Measurements from ENCODE around the gene LRP1.

LRP1 gene

DNA sequence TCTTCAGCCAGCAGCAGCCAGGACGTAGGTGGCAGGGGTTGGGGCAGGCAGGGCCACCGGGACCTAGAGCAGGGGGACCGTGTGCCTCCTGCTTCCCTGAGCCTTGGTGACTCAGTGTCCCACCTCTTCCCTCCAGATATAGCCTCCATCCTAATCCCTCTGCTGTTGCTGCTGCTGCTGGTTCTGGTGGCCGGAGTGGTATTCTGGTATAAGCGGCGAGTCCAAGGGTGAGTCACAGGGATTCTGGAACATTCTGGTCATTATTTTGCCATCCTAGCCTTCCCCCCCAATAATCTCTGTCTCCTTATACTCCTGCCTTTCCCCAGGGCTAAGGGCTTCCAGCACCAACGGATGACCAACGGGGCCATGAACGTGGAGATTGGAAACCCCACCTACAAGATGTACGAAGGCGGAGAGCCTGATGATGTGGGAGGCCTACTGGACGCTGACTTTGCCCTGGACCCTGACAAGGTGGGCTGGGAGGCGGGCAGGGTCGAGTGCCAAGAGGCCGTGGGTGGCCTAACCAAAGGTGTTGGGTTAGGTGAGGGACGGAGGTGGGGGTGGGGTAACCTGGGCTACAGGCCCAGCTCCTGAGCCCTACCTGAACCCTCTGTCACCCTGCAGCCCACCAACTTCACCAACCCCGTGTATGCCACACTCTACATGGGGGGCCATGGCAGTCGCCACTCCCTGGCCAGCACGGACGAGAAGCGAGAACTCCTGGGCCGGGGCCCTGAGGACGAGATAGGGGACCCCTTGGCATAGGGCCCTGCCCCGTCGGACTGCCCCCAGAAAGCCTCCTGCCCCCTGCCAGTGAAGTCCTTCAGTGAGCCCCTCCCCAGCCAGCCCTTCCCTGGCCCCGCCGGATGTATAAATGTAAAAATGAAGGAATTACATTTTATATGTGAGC is 83.8 kb downstream of the LRP1 start:
- DNase-seq (ENCODE audit: low spot score) = peak; percentile 33

DNA sequence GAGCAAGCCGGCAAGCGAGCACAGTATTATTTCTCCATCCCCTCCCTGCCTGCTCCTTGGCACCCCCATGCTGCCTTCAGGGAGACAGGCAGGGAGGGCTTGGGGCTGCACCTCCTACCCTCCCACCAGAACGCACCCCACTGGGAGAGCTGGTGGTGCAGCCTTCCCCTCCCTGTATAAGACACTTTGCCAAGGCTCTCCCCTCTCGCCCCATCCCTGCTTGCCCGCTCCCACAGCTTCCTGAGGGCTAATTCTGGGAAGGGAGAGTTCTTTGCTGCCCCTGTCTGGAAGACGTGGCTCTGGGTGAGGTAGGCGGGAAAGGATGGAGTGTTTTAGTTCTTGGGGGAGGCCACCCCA is 84.4 kb downstream of the LRP1 start:
- DNase-seq (ENCODE audit: low spot score) = no peak

DNA sequence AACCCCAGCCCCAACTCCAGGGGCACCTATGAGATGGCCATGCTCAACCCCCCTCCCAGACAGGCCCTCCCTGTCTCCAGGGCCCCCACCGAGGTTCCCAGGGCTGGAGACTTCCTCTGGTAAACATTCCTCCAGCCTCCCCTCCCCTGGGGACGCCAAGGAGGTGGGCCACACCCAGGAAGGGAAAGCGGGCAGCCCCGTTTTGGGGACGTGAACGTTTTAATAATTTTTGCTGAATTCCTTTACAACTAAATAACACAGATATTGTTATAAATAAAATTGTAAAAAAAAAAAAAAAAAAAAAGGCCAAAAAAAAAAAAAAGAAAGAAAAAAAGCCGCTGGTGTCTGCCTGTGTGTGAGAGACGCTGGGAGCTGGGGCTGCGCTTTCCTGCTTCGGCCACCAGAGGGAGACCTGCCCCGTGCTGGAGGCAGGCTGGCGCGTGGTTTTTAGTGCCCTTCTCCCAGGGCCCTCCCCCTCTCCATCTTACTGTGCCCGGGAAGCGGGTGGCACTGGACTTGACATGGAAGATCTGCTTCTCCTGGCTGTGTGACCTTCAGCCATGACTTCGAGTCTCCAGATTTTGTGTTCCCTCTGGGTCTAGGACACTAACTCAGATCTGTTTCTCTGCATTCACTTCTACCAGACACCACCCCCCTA is 84.9 kb downstream of the LRP1 start:
- DNase-seq (ENCODE audit: low spot score) = peak; percentile 97

DNA sequence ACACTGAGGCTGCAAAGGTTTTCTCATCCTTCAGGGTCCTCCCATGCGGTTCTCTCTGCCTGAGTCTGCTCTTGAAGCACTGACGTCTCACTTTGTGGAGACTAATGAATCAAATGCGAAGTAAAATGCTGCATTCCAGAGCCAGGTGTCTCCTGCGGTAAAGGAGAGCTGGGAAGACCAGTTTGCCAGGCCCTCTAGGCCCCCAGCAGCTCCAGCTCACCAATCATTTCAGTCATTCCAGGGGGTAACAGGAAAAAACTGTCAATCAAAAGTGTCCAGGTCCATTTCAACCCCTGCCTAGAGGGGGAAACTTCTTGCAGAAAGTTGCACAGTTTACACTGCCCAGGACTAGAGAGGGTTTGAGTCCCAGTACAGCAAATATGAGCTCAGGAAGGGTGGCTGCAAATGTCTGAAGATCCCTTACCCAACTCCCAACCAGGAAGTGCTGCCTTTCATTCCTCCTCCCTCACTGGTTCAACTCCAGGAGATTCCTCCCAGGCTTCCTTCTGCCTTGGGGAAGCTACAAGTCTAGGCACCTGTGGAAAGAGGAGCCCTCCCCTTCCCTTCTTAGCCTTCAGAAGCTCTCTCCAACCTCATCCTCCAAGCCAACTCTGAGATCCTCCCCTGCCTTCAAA is 85.6 kb downstream of the LRP1 start:
- DNase-seq (ENCODE audit: low spot score) = no peak

DNA sequence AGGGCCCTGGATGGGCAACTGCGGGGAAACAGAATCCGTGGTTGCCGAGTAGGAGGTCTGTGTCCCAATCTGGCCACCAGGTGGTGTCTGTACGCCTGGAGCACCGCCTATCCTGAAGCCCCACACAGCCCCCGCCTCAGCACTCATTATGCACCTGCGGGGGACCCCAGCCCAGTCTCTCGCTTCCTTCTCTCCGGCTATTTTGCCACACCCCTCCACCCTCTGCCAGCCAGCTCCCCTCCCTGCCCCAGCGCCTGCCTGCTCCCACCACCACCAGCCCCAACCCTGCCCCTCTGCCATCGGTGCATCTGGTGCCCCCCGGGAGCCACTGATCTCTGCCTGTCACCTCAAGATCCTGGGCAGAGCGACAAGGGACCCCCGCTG is 86.1 kb downstream of the LRP1 start:
- DNase-seq (ENCODE audit: low spot score) = peak; percentile 72

DNA sequence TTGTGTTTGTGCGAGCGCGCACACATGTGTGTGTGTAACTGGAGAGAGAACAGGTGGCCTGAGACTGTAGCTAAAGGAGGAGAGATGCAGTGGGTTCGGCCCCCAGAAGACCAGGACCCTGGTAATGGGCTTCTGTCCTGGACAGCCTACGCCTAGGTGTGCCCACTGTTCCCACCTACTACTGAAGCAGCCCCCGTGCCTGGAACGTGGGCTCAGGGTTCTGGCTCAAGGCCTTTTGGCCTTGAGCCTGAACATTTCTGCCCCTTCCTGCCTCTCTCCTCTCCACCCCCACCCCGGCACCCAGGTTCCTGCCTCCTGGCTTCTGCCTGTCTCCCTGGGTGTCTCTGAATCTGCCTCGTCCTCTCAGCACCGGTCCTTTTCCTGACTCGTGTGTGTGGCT is 86.8 kb downstream of the LRP1 start:
- DNase-seq (ENCODE audit: low spot score) = no peak

DNA sequence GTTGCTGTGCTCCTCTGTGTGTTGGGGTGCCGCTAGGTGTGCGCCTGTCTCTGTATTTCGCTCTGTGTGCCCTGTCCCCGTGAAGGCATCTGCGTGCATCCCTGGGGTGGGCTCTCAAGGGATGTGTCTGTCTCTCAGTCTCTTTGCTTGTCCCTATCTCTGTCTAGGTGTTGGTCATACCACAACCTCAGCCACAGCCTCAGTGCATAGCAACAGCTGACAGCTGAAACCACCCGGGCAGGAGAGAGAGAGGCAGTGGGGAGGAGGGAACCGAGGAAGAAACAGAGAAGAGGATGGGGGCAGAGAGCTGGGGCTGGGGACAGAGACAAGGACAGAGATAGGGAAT is 87.4 kb downstream of the LRP1 start:
- peak; percentile 70 for DNase-seq (ENCODE audit: low spot score)

DNA sequence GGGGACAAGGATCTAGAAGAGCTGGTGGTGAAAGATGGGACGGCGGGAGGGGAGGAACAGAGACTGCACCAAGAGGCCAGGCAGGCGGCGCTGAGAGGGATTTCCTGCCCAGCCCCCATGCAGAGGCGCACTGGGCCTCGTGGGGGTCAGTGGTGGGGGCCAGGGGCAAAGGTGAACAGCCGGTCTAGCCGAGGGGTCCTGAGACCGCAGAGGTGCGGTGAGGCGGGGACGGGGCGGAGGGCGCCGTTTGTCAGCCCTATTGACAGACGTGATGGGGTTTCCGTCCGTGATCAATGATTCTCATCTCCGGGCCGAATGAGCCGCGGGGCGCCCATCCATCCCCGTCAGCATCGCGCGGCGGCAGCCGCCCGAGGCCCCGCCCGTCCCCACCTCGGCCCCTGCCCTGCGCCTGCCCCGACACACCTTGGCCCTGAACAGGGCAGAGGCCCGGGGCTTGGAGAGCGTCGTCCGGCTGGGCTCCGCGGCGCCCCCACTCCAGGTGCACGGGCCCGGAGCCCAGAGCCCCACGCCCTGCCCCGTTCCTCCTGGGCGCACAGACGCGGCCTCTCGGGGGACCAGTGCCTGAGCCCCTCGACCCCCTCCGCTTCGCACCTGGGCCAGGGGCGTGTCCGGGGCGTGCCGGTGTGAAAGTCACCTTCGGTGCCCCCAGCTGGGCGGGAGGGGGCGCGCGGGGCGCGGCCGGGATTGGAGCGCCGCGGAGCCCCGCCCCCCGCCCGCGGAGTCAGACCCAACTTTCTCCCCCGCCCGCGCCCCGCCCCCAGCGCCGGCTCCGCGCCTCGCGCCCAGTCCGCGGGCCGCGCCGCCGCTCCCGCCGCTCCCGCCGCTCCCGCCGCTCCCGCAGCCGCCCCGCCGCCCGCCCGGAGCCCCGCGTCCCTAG is 88.0 kb downstream of the LRP1 start, which contains the start of gene NXPH4:
Gene NXPH4, plus strand, starts transcription at position 781 of the 898 bp plus-strand sequence. CDS start 176 bp downstream, outside the sequence.
- peak; percentile 66 for DNase-seq (ENCODE audit: low spot score)

DNA sequence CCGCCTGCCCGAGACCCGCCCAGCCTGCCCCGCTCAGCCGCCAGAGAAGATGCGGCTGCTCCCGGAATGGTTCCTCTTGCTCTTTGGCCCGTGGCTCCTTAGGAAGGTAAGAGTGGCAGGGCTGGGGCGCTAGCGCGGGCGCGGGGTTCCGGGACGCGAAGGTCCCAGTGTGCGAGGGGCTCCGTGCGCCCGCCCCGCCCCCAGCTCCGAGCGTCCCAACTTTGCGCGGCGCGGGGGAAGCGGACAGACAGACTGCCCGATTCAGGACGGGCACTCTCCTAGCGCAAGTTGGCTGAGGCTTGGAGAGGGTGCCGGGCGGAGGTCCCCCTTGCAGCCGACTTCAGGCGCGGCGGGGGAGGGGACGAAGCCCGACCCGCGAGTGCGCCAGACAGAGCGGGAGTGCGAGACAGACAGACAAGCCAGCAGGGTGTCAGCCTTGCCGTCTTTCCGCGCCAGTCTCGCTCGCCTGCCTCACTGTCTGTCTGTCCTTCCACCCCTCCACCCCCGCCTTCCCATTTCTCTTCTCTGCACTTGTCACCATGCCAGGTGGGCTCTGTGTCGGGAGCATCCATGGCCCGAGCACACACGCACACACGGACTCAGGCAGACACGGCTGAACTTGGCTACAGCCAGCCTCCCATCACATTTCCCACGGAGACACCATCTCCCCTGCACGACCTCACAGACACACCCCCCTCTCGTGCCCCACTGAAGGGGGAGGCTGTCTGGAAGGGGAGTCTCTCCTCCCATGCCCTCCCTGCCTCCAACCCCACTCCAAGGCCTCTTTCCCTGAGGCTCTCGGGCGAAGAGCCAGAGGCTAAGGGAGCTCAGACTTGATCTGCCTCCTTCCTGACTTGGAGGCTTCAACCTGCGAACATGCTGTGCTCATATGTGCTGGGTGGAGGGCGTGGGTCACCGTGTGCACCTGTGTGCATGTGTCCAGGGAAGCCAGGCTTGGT is 88.9 kb downstream of the LRP1 start:
- peak; percentile 47 for DNase-seq (ENCODE audit: low spot score)

DNA sequence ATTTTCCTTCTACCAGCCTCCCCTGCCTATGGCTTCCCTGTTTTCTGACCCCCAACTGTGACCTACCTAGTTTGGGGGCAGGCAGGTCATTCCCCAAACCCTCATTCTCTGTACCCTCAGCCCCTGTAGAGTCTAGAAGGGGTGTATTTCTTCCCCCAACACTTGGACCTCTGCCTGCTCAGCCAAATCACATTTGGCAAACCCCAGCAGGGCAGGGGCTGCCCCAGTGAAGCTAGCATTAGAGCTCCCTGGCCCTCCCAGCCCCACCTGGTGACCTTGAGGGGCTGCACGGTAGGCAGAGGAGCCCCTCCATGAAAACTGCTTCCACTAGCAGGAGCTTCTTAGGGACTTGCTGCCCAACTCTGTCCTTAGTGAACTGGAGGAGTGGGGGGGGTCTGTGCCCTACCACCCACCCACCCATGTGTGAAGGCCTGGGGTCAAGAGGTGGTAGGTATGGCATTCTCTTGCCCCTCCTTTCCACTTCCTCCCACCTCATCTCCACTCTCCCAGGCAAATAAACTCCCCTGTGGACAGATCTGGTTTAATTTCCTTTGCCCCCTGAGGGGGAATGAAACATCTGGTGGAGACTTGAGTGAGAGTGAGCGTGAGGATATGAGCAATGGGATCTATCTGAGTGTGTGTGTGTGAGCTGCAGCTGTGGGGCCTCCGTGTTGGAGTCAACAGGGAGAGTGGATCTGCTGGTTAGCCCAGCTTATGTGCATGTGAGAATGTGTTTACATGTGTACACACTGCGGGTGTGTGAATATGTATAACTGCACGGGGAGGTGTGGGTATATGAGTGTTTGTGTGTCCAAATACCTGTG is 90.0 kb downstream of the LRP1 start:
- DNase-seq (ENCODE audit: low spot score) = no peak

DNA sequence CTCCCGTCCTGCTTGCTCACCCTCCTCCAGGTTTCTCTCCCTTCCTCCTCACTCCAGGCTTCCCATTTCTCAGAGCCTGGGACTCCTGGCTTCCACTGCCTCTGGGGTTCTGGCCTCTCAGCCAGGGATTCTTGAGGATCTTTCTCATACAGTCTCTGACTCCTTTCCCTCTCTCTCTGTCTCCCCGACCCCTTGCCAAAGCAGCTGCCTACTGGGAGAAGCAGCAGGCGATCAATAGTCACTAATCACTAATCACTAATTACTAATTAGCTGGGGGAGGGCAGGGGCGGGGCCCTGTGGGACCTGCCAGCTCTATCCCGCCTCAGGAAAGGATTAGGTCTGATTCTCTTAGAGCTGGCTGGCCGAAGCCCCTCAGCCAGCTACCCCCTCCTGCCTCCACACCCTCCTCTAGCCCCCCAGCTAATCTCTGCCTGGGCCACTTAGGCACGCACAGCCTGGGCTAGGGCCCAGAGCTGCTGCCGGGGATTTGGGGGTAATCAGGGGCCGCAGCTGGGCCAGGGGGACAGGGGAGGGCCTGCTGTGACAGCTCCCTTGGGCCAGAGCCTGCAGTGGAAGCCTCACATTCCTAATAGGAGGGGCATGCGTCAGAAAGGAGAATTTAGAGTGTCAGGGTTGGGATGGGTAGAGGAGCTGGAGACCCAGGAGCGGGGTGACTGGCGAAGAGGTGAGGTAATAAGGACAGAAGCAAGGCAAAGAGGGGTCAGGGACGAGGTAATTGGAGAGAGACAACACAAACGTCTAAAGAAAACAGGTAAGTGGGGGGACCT is 91.1 kb downstream of the LRP1 start:
- DNase-seq (ENCODE audit: low spot score) = no peak

DNA sequence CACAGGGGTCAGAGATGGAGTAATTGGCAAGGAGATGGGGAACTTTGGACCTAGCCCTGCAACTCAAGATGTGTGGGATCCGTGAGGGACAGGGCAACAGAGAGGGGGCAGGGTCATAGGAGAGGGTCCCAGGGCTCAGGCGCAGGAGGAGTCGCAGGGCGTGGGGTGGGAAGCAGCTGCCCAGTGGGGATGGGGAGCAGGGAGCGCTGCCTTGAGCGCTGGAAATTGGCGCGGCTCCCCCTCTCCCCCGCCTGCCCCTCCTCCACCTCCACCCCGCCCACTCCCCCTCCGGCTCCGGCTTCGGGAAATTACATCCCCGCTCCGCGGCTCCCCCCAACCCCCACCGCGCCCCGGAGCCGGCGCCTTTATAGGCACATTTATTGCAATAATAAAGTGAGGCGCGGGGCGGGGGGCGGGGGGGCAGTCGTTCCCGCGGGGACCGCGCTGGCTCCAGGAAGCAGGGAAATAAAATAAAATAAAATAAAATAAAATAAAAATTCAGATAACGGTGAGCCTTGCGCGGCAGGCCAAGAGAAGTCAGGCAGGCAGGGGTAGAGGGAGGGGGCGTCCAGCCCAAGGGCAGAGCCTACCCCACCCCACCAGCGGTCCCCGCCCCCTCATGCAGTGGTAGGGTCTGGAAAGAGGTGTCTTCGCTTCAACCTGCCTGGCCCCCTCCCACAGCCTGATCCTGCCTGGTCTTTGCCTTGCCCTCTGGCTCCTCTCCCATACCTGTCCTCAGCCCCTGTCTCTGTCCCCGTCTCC is 91.9 kb downstream of the LRP1 start:
- DNase-seq (ENCODE audit: low spot score) = no peak

DNA sequence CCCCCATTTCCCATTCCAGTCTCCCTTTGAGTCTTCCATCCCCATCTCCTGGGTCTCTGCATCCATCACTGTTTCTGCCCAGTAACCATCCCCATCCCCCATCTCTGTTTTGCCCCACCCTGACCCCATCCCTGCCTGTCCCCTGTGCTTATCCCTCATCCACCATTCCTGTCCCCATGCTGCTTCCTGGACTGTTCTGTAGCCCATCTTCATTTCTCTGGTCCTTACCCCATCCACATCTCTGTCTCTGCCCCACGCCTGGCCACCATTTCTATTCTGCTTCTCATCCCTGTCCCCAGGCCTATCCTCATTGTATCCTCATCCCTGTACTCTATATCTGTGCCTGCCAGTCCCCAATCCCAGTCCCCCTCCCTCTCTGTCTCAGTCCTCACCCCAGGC is 92.5 kb downstream of the LRP1 start:
- DNase-seq (ENCODE audit: low spot score) = no peak

DNA sequence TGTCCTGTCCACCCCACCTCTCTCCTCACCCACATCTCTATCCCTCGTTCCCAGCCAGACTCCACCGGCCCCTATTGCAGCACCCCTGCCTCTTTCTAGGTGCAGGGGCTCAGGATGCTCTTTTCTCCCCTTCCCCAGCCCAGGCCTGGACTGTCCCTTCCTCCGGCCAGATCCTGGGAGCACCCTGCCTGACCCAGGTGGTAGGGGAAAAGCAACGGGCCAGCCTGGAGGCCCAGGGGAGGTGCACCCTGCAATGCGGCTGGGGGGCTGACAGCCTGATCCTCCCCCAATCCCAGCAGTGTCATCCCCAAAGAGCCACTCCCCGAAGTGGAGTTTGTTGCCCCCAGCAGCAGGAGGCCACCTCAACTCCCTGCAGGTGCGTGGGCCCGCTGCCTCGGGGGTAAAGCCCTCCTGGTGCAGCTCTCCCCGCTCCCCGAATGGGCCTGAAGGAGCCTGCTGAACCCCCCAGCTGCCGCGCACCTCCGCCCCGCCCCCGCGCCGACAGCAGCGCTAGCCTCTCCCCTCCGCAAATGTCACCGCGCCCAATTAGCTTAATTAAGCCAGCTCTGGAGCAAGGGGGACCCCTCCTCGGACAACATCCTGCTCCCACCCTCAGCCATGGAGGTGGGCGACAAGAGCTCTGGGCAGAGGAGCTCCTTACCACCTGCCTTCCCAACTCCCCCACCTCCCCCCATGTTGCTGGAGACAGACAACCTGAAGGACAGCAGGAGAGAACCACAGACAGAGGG is 93.1 kb downstream of the LRP1 start:
- no peak for DNase-seq (ENCODE audit: low spot score)

DNA sequence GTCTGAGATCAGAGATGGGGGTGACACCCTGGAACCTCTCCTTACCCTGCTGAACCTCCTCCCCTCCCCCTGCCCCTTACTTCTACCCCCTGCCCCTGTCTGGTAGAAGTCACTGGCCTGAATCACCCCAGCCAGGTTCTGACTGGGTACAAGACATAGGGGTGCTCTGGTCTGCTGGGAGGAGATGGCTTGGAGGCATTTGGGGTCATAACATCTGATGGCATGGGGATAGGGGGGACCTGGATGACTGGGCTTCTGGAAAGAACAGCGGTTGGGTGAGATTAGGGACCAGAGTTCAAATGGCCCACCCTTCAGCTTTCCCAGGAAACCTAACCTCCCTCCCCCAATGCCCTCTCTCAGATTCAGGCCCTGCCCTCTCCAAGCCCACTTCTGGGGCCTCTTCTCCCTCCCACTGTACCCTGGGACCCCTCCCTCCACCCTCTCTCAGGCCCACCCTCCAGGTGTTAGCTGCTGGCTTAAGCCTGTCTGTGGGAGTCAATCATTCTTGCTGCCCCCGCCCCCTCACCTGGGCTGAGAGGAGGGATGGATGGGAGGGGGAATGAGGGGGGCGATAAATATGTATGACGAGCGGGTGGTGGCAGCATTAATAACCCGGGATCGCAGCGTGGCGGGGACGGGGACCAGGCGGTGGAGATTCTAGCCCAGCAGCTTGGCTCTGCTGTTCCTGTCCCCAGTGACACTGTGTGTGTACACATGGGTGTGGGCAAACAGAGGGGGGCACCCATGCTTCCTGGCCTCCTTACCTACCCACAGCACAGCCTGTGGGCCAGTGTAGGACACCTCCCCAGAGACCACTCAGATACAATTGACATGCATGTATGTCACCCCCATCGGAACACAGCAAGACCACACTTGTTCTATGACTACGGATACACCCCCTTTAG is 94.3 kb downstream of the LRP1 start:
- no peak for DNase-seq (ENCODE audit: low spot score)
